H1 (cell line): Measurements from ENCODE around the gene EWSR1. TPM values are rescaled to one million over a fixed set of nuclear protein-coding genes. Genes with fewer than 3 reads are reported as not detected.

Experiments used
- CHD7 ChIP-seq: fragments of 300-600 bp; sonication (generic); IDR thresholded peaks from 2 replicates; pipeline ENCODE4 v1.7.1; 2012; ENCODE audit warnings: low read length, moderate library complexity, mild to moderate bottlenecking, inconsistent platforms; ENCODE audit not compliant: insufficient replicate concordance
- FOSL1 ChIP-seq: IDR thresholded peaks from 2 replicates; pipeline ENCODE4 v1.6.1; 2011; ENCODE audit warnings: mild to moderate bottlenecking, low read depth, low read length, moderate library complexity; ENCODE audit not compliant: insufficient read depth
- HDAC2 ChIP-seq, 2 experiments: fragments of 300-600 bp in 1 of 2; sonication (generic) in 1 of 2; IDR thresholded peaks; 2 replicates each; pipeline ENCODE4 v1.6.1; 2011 to 2012; ENCODE audit warnings: low read depth in 2 of 2, low read length in 2 of 2, mild to moderate bottlenecking in 2 of 2, moderate library complexity in 2 of 2, borderline replicate concordance in 1 of 2, inconsistent platforms in 1 of 2
- POLR2A ChIP-seq, 2 experiments: IDR thresholded peaks; 1 replicate in 1 of 2; 2 replicates in 1 of 2; pipeline ENCODE4 v1.6.1; 2011; ENCODE audit warnings: low read depth in 2 of 2, low read length in 2 of 2, mild to moderate bottlenecking in 2 of 2; ENCODE audit errors: control extremely low read depth in 1 of 2
- TCF12 ChIP-seq: IDR thresholded peaks from 2 replicates; pipeline ENCODE4 v1.6.1; 2011; ENCODE audit warnings: low read depth, mild to moderate bottlenecking, low read length
- TEAD4 ChIP-seq: IDR thresholded peaks from 2 replicates; pipeline ENCODE4 v1.6.1; 2012; ENCODE audit warnings: low read depth, low read length, inconsistent platforms, mixed read lengths
- polyA plus RNA-seq, 7 experiments: library from polyadenylated mRNA; depleted of rRNA in 3 of 7; stranded (reverse) in 5 of 7; unstranded in 2 of 7; fragments of >200 nt in 5 of 7; fragments of 200-250 nt in 2 of 7; gene quantifications; 1 replicate in 5 of 7; 2 replicates in 1 of 7; 4 replicates in 1 of 7; pipeline versions ENCODE4 v1.2.1 to v1.2.3, GENCODE V29; 2011 to 2013; ENCODE audit warnings: missing spikeins in 2 of 7, mixed read lengths in 2 of 7
- total RNA-seq: library from RNA; stranded (reverse); fragmentation: NEBNext Ultra II Directional; extraction: Animal tissue kit (Norgen Biotek cat#: 25700); gene quantifications from 2 replicates; pipeline ENCODE4 v1.2.1, GENCODE V29; 2021

The EWSR1 gene
- total and polyA plus RNA-seq, 2 of the 8 experiments (the other 6 are each of a cell fraction or from before 2014, with no cell fraction given), result 387 to 930 TPM

- TF ChIP-seq FOSL1, result no peak
- no peak for TF ChIP-seq TCF12
- no peak for TF ChIP-seq POLR2A (IDR thresholded peaks at IDR 0.05; ENCODE audit: control extremely low read depth in 1 of 2, low read depth in 2 of 2, low read length in 2 of 2)
- TF ChIP-seq CHD7, result no peak
- TF ChIP-seq TEAD4, result no peak
- no peak for TF ChIP-seq HDAC2 (IDR thresholded peaks at IDR 0.05; ENCODE audit: borderline replicate concordance in 1 of 2, low read depth in 2 of 2, low read length in 2 of 2)
These were observed 49.9 kb downstream of the EWSR1 start (continued) for GRCh38 chr22:29317827-29318454.
